ENCODE data around the gene RTN4RL2. TPM values are rescaled to one million over a fixed set of nuclear protein-coding genes. Genes with fewer than 3 reads are reported as not detected.
A peak's percentile ranks its signal among the peaks of the same experiment; 100 is the strongest.

Gene RTN4RL2
- total RNA-seq, 2 donors from 2014 or later = 0.97 to 1.5 TPM

GRCh38 chr11:57477507-57478189 lies 17.3 kb downstream of the RTN4RL2 start:
- H3K27ac ChIP-seq (ENCODE audit: low read depth, low read length) = no peak overlapping the region
- 82 to 84% methylated on average over 8 to 11 of the region's 11 CpGs for WGBS, 2 experiments (ENCODE audit: insufficient coverage in 1 of 2, insufficient read length in 1 of 2)
- H3K27ac Mint-ChIP-seq = no peak overlapping the region
- H3K4me1 ChIP-seq (ENCODE audit: control insufficient read depth, insufficient read depth, low read length) = no peaks in the 10 kb centered on the region
- peaks cover 98% of the 10 kb centered on the region for H3K27me3 ChIP-seq (ENCODE audit: control insufficient read depth, insufficient read depth, low read length, poor library complexity, severe bottlenecking)
- H3K36me3 ChIP-seq (ENCODE audit: control insufficient read depth, insufficient read depth, low read length) = no peaks in the 10 kb centered on the region
- H3K27me3 Mint-ChIP-seq (ENCODE audit: insufficient read depth) = peaks cover 98% of the 10 kb centered on the region
- H3K4me3 Mint-ChIP-seq = no peak overlapping the region
- TF ChIP-seq, protein P1, sequence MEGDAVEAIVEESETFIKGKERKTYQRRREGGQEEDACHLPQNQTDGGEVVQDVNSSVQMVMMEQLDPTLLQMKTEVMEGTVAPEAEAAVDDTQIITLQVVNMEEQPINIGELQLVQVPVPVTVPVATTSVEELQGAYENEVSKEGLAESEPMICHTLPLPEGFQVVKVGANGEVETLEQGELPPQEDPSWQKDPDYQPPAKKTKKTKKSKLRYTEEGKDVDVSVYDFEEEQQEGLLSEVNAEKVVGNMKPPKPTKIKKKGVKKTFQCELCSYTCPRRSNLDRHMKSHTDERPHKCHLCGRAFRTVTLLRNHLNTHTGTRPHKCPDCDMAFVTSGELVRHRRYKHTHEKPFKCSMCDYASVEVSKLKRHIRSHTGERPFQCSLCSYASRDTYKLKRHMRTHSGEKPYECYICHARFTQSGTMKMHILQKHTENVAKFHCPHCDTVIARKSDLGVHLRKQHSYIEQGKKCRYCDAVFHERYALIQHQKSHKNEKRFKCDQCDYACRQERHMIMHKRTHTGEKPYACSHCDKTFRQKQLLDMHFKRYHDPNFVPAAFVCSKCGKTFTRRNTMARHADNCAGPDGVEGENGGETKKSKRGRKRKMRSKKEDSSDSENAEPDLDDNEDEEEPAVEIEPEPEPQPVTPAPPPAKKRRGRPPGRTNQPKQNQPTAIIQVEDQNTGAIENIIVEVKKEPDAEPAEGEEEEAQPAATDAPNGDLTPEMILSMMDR (conservative IDR thresholded peaks at IDR 0.05) = no peak
- DNase-seq = no peak
- no peak overlapping the region for H3K9ac ChIP-seq (ENCODE audit: extremely low read depth, low read length, poor library complexity, severe bottlenecking)
- no peaks in the 10 kb centered on the region for H3K9me3 ChIP-seq (ENCODE audit: control insufficient read depth, low read length)
- no peak overlapping the region for H3K4me3 ChIP-seq (ENCODE audit: low read length)
- H3K36me3 Mint-ChIP-seq (ENCODE audit: low read depth) = no peaks in the 10 kb centered on the region
- H3K4me1 Mint-ChIP-seq = peaks cover 12% of the 10 kb centered on the region
- no peaks in the 10 kb centered on the region for H3K9me3 Mint-ChIP-seq

GRCh38 chr11:57479021-57479663 lies 18.8 kb downstream of the RTN4RL2 start:
- Mint-ChIP-seq H3K4me3 (no peak overlapping the region), H3K27ac (no peak overlapping the region), H3K9me3 (no peaks in the 10 kb centered on the region), H3K36me3 (ENCODE audit: low read depth) (no peaks in the 10 kb centered on the region), H3K27me3 (ENCODE audit: insufficient read depth) (peaks cover 98% of the 10 kb centered on the region), H3K4me1 (peaks cover 13% of the 10 kb centered on the region)
- Histone ChIP-seq H3K4me1 (ENCODE audit: control insufficient read depth, insufficient read depth, low read length) (peaks cover 4% of the 10 kb centered on the region), H3K9me3 (ENCODE audit: control insufficient read depth, low read length) (no peaks in the 10 kb centered on the region), H3K9ac (ENCODE audit: extremely low read depth, low read length, poor library complexity, severe bottlenecking) (no peak overlapping the region), H3K36me3 (ENCODE audit: control insufficient read depth, insufficient read depth, low read length) (no peaks in the 10 kb centered on the region), H3K4me3 (ENCODE audit: low read length) (no peak overlapping the region), H3K27me3 (ENCODE audit: control insufficient read depth, insufficient read depth, low read length, poor library complexity, severe bottlenecking) (peaks cover 98% of the 10 kb centered on the region), H3K27ac (ENCODE audit: low read depth, low read length) (peak overlapping the region; percentile 51)
- DNase-seq = no peak
- 65 to 76% methylated on average over 2 to 11 of the region's 11 CpGs for WGBS, 2 experiments (ENCODE audit: insufficient coverage in 1 of 2, insufficient read length in 1 of 2)
- TF ChIP-seq, protein P1 (conservative IDR thresholded peaks at IDR 0.05) = no peak

DNA sequence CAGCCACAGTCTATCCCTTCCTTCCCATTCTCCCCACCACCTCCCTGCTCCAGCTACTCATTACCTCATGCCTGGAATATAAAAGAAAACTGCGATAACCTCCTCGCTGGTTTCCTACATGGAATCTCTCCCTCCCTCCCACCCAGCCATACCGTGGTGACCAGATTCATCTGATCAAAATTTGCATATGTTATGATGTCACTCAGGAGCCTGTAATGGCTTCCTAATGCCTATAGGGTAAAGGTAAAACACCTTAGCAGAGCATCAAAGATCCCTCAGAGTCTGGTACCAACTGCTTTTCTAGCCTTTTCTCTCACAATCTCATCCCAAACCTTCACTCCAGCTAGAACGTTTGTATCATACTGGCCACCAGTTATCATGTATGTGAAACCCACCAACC lies 19.6 kb downstream of the RTN4RL2 start:
- Histone ChIP-seq H3K27ac (ENCODE audit: low read depth, low read length) (no peak overlapping the region), H3K27me3 (ENCODE audit: control insufficient read depth, insufficient read depth, low read length, poor library complexity, severe bottlenecking) (peaks cover 91% of the 10 kb centered on the region), H3K9me3 (ENCODE audit: control insufficient read depth, low read length) (no peaks in the 10 kb centered on the region), H3K36me3 (ENCODE audit: control insufficient read depth, insufficient read depth, low read length) (no peaks in the 10 kb centered on the region), H3K9ac (ENCODE audit: extremely low read depth, low read length, poor library complexity, severe bottlenecking) (no peak overlapping the region), H3K4me3 (ENCODE audit: low read length) (no peak overlapping the region), H3K4me1 (ENCODE audit: control insufficient read depth, insufficient read depth, low read length) (peaks cover 4% of the 10 kb centered on the region)
- no peaks in the 10 kb centered on the region for H3K36me3 Mint-ChIP-seq (ENCODE audit: low read depth)
- DNase-seq = no peak
- H3K4me1 Mint-ChIP-seq = peaks cover 13% of the 10 kb centered on the region
- H3K27me3 Mint-ChIP-seq (ENCODE audit: insufficient read depth) = peaks cover 94% of the 10 kb centered on the region
- H3K9me3 Mint-ChIP-seq = no peaks in the 10 kb centered on the region
- WGBS, 2 experiments (ENCODE audit: insufficient coverage in 1 of 2, insufficient read length in 1 of 2) = 65 to 66% methylated on average over 4 of the region's 4 CpGs
- H3K27ac Mint-ChIP-seq = no peak overlapping the region
- H3K4me3 Mint-ChIP-seq = no peak overlapping the region
- TF ChIP-seq, protein P1 (conservative IDR thresholded peaks at IDR 0.05) = no peak

Measured in endodermal cell (in vitro differentiated cells).